ENCODE results near the gene FAM32A. TPM values are rescaled to one million over a fixed set of nuclear protein-coding genes. Genes with fewer than 3 reads are reported as not detected.
A peak's percentile ranks its signal among the peaks of the same experiment; 100 is the strongest.

Gene FAM32A
- total RNA-seq, 1 donor from 2014 or later: 106 TPM

GRCh38 chr19:16160445-16160942 lies 24.7 kb upstream of the FAM32A start:
- peaks cover 20% of the 10 kb centered on the region for H3K27me3 Mint-ChIP-seq (ENCODE audit: low read depth, unreplicated experiment)
- Histone ChIP-seq H3K79me2 (ENCODE audit: insufficient read depth, low read length) (no peaks in the 10 kb centered on the region), H2AFZ (ENCODE audit: low read depth, low read length) (no peak overlapping the region), H3K27me3 (ENCODE audit: insufficient read depth, low read length) (no peaks in the 10 kb centered on the region), H3K4me2 (ENCODE audit: low read length) (peak overlapping the region; percentile 77), H3K36me3 (ENCODE audit: insufficient read depth, low read length) (no peaks in the 10 kb centered on the region), H4K20me1 (ENCODE audit: insufficient read depth, low read length) (no peaks in the 10 kb centered on the region), H3K27ac (ENCODE audit: low read depth, low read length) (no peak overlapping the region), H3K4me1 (ENCODE audit: insufficient read depth, low read length) (peaks cover 8% of the 10 kb centered on the region), H3K4me3 (ENCODE audit: insufficient read depth, low read depth, low read length) (no peak overlapping the region), H3K9me3 (ENCODE audit: insufficient read depth, low read depth, low read length) (no peaks in the 10 kb centered on the region), H3K9ac (ENCODE audit: low read length) (no peak overlapping the region)
- H3K36me3 Mint-ChIP-seq (ENCODE audit: low read depth, unreplicated experiment): no peaks in the 10 kb centered on the region
- TF ChIP-seq EZH2 (IDR thresholded peaks at IDR 0.05; ENCODE audit: insufficient read depth, low read length) (no peak), CTCF (IDR thresholded peaks at IDR 0.05; ENCODE audit: insufficient read depth, low read depth, low read length) (no peak)
- H3K27ac Mint-ChIP-seq (ENCODE audit: unreplicated experiment): no peak overlapping the region
- H3K4me1 Mint-ChIP-seq (ENCODE audit: low read depth, unreplicated experiment): peaks cover 6% of the 10 kb centered on the region
- no peaks in the 10 kb centered on the region for H3K9me3 Mint-ChIP-seq (ENCODE audit: unreplicated experiment)
- FAIRE-seq: no peak
- no peak overlapping the region for H3K4me3 Mint-ChIP-seq (ENCODE audit: unreplicated experiment)
- DNase-seq (ENCODE audit: low read depth): no peak

DNA sequence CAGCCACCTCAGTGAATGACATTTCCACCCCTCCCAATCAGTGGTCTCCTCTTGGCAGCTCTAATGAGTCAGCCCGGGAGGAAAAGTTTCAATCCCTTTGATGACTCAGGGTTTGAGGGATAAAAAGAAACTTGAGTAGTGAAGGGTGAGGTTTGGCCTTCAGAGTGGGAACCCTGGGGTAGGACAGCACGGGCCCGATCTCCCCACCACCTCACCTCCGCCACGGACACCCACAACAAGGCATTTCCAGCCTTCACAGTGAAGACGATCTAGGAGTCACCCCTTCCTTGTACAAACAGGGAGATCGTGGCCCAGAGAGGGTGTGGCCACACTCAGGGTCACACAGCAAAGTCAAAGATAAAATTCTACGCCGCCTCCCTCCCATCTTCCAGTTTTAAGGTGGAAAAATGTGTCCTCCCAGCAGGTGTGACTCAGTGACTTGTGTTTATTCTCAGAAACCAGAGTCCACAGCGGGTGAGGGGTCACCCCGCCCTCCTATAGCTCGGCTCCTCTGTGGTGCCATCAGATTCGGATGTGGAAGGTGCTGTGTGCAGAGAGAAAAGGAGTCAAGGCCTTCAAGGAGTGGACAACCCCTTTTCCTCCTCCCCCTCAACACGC lies 24.2 kb upstream of the FAM32A start:
- Histone ChIP-seq H3K4me2 (ENCODE audit: low read length) (peak overlapping the region; percentile 77), H3K27ac (ENCODE audit: low read depth, low read length) (peak overlapping the region; percentile 67)
- H3K4me3 Mint-ChIP-seq (ENCODE audit: unreplicated experiment): no peak overlapping the region

More for the DNA sequence above, 24.2 kb upstream of the FAM32A start:
- H3K9me3 Mint-ChIP-seq (ENCODE audit: unreplicated experiment): no peaks in the 10 kb centered on the region
- H3K36me3 Mint-ChIP-seq (ENCODE audit: low read depth, unreplicated experiment): no peaks in the 10 kb centered on the region
- Histone ChIP-seq H3K9me3 (ENCODE audit: insufficient read depth, low read depth, low read length) (no peaks in the 10 kb centered on the region), H3K4me1 (ENCODE audit: insufficient read depth, low read length) (peaks cover 8% of the 10 kb centered on the region), H2AFZ (ENCODE audit: low read depth, low read length) (peak overlapping the region; percentile 61), H4K20me1 (ENCODE audit: insufficient read depth, low read length) (no peaks in the 10 kb centered on the region), H3K27me3 (ENCODE audit: insufficient read depth, low read length) (no peaks in the 10 kb centered on the region), H3K9ac (ENCODE audit: low read length) (peak overlapping the region; percentile 58), H3K36me3 (ENCODE audit: insufficient read depth, low read length) (no peaks in the 10 kb centered on the region), H3K79me2 (ENCODE audit: insufficient read depth, low read length) (no peaks in the 10 kb centered on the region), H3K4me3 (ENCODE audit: insufficient read depth, low read depth, low read length) (peak overlapping the region; percentile 19)
- H3K27me3 Mint-ChIP-seq (ENCODE audit: low read depth, unreplicated experiment): peaks cover 19% of the 10 kb centered on the region
- peak overlapping the region; percentile 66 for H3K27ac Mint-ChIP-seq (ENCODE audit: unreplicated experiment)
- H3K4me1 Mint-ChIP-seq (ENCODE audit: low read depth, unreplicated experiment): peaks cover 6% of the 10 kb centered on the region
- DNase-seq (ENCODE audit: low read depth): peak; percentile 74
- peak; percentile 13 for FAIRE-seq
- TF ChIP-seq CTCF (IDR thresholded peaks at IDR 0.05; ENCODE audit: insufficient read depth, low read depth, low read length) (no peak), EZH2 (IDR thresholded peaks at IDR 0.05; ENCODE audit: insufficient read depth, low read length) (no peak)

Data from astrocyte (in vitro differentiated cells and primary cell).